ENCODE results near the gene WIPI1.

- no peak for TF ChIP-seq CTCF (conservative IDR thresholded peaks at IDR 0.05; ENCODE audit: low read length)
- no peak for TF ChIP-seq EZH2phosphoT487 (IDR thresholded peaks at IDR 0.05; ENCODE audit: borderline replicate concordance, low read depth, low read length)
Measured at GRCh38 chr17:68499587-68499986, 42.3 kb upstream of the WIPI1 start.

All from OCI-LY7 (cell line).